T1000 (cell line): ENCODE data around the gene HAUS5.

ENCODE experiments used
- DNase-seq: peaks from one replicate; lab custom pipeline; 2025; ENCODE audit warnings: mixed read lengths; lab: John Stamatoyannopoulos, UW

HAUS5 gene

GRCh38 chr19:35608251-35608650 lies 4.3 kb upstream of the HAUS5 start:
- DNase-seq = no peak

- no peak for DNase-seq
Measured at GRCh38 chr19:35609851-35610353, 2.6 kb upstream of the HAUS5 start.

GRCh38 chr19:35612224-35612558 lies 344 bp upstream of the HAUS5 start:
- no peak for DNase-seq

- DNase-seq = no peak
Measured at GRCh38 chr19:35613574-35613973, 1.0 kb downstream of the HAUS5 start.

- DNase-seq = no peak
Measured at GRCh38 chr19:35615036-35615435, 2.5 kb downstream of the HAUS5 start.

- DNase-seq = no peak
Measured at GRCh38 chr19:35618857-35619256, 6.3 kb downstream of the HAUS5 start.

- DNase-seq = no peak
Measured at GRCh38 chr19:35619290-35619923, 6.9 kb downstream of the HAUS5 start.

GRCh38 chr19:35620001-35620400 lies 7.5 kb downstream of the HAUS5 start:
- DNase-seq = no peak

GRCh38 chr19:35621708-35622107 lies 9.2 kb downstream of the HAUS5 start:
- no peak for DNase-seq

- no peak for DNase-seq
Measured at GRCh38 chr19:35622750-35623149, 10.2 kb downstream of the HAUS5 start.

- DNase-seq = no peak
Measured at GRCh38 chr19:35623327-35624010, 10.9 kb downstream of the HAUS5 start.

- no peak for DNase-seq
Measured at GRCh38 chr19:35628264-35628564, 15.7 kb downstream of the HAUS5 start.

- peak; percentile 97 for DNase-seq
Measured at GRCh38 chr19:35628565-35629331, 16.2 kb downstream of the HAUS5 start, which contains the start of gene RBM42. Gene RBM42 (plus strand): TSS chr19:35629036. CDS start chr19:35629154, 118 bp downstream.

GRCh38 chr19:35629332-35629633 lies 16.7 kb downstream of the HAUS5 start:
- DNase-seq = no peak

GRCh38 chr19:35633727-35634440 lies 21.3 kb downstream of the HAUS5 start:
- no peak for DNase-seq

GRCh38 chr19:35636651-35637050 lies 24.1 kb downstream of the HAUS5 start:
- no peak for DNase-seq

GRCh38 chr19:35637165-35637564 lies 24.6 kb downstream of the HAUS5 start:
- no peak for DNase-seq

GRCh38 chr19:35639321-35639639 lies 26.7 kb downstream of the HAUS5 start:
- no peak for DNase-seq

- DNase-seq = no peak
Measured at GRCh38 chr19:35639863-35640262, 27.3 kb downstream of the HAUS5 start.

- DNase-seq = no peak
Measured at GRCh38 chr19:35641515-35642151, 29.1 kb downstream of the HAUS5 start, which contains the start of gene ETV2. Gene ETV2 (plus strand): TSS chr19:35641745. CDS start chr19:35642461, 716 bp downstream.

GRCh38 chr19:35642312-35642711 lies 29.8 kb downstream of the HAUS5 start:
- DNase-seq = no peak

GRCh38 chr19:35642798-35643254 lies 30.3 kb downstream of the HAUS5 start:
- DNase-seq = no peak
